IMR-90 (cell line): ENCODE data around the gene PARVG.

Source experiments
- BHLHE40 ChIP-seq: fragments of 150-350 bp; IDR thresholded peaks from 2 replicates; pipeline ENCODE4 v1.6.1; 2016; ENCODE audit warnings: mild to moderate bottlenecking, low read depth, low read length
- CEBPB ChIP-seq: IDR thresholded peaks from 2 replicates; pipeline ENCODE4 v1.6.1; 2012; ENCODE audit warnings: low read depth, low read length, improper control_type of control experiment
- CHD1 ChIP-seq: IDR thresholded peaks from 2 replicates; pipeline ENCODE4 v1.6.1; 2012; ENCODE audit warnings: low read depth, low read length, improper control_type of control experiment
- CTCF ChIP-seq: conservative IDR thresholded peaks from 2 replicates; pipeline ENCODE4 v1.5.1; 2012; ENCODE audit warnings: mild to moderate bottlenecking, low read depth, low read length, improper control_type of control experiment
- ELK1 ChIP-seq: fragments of 150-350 bp; IDR thresholded peaks from 2 replicates; pipeline ENCODE4 v1.6.1; 2016; ENCODE audit warnings: low read depth, mild to moderate bottlenecking, low read length, moderate library complexity, borderline replicate concordance
- MAZ ChIP-seq: IDR thresholded peaks from 2 replicates; pipeline ENCODE4 v1.6.1; 2012; ENCODE audit warnings: low read depth, mild to moderate bottlenecking, low read length, improper control_type of control experiment, moderate library complexity, borderline replicate concordance
- MXI1 ChIP-seq: IDR thresholded peaks from 2 replicates; pipeline ENCODE4 v1.6.1; 2012; ENCODE audit warnings: low read depth, mild to moderate bottlenecking, low read length, moderate library complexity, borderline replicate concordance
- POLR2A ChIP-seq: IDR thresholded peaks from 2 replicates; pipeline ENCODE4 v1.6.1; 2012; ENCODE audit warnings: mild to moderate bottlenecking, low read depth, low read length
- RAD21 ChIP-seq: IDR thresholded peaks from 2 replicates; pipeline ENCODE4 v1.6.1; 2012; ENCODE audit warnings: low read length, improper control_type of control experiment
- RCOR1 ChIP-seq: IDR thresholded peaks from 2 replicates; pipeline ENCODE4 v1.6.1; 2012; ENCODE audit warnings: mild to moderate bottlenecking, low read length, improper control_type of control experiment; ENCODE audit not compliant: insufficient replicate concordance
- RFX5 ChIP-seq: IDR thresholded peaks from 2 replicates; pipeline ENCODE4 v1.8.0; 2012; ENCODE audit warnings: low read depth, mild to moderate bottlenecking, low read length, moderate library complexity
- SMC3 ChIP-seq: fragments of 150-350 bp; IDR thresholded peaks from 2 replicates; pipeline ENCODE4 v1.6.1; 2016; ENCODE audit warnings: low read depth, mild to moderate bottlenecking, antibody characterized with exemption, low read length, moderate library complexity
- USF2 ChIP-seq: fragments of 150-350 bp; IDR thresholded peaks from 2 replicates; pipeline ENCODE4 v1.6.1; 2017; ENCODE audit warnings: mild to moderate bottlenecking, antibody characterized with exemption, low read length, low read depth

GRCh38 chr22:44211256-44211945 lies 30.7 kb downstream of the PARVG start:
- TF ChIP-seq CTCF, result no peak
- TF ChIP-seq POLR2A, result no peak
- TF ChIP-seq RAD21, result no peak
- no peak for TF ChIP-seq CHD1
- TF ChIP-seq BHLHE40, result no peak
- TF ChIP-seq RFX5, result no peak
- no peak for TF ChIP-seq ELK1
- no peak for TF ChIP-seq RCOR1
- TF ChIP-seq CEBPB, result peak; percentile 51; the same call in 1 of the 2 replicates
- TF ChIP-seq MXI1, result no peak
- TF ChIP-seq SMC3, result no peak
- TF ChIP-seq MAZ, result no peak
- no peak for TF ChIP-seq USF2
